KOPT-K1 (cell line): ENCODE results near the gene ARF1.

Experiments used
- H3K27ac ChIP-seq: fragments of 200-600 bp; sonication (generic); 2 replicates; pipeline ENCODE4 v1.5.1; 2016; ENCODE audit warnings: antibody characterized with exemption, mild to moderate bottlenecking, low read depth, low read length; ENCODE audit not compliant: poor library complexity, severe bottlenecking
- H3K36me3 ChIP-seq: fragments of 200-600 bp; sonication (generic); 2 replicates; pipeline ENCODE4 v1.5.1; 2017; ENCODE audit warnings: antibody characterized with exemption, mild to moderate bottlenecking, low read length, moderate library complexity; ENCODE audit not compliant: insufficient read depth
- H3K9me3 ChIP-seq: fragments of 200-600 bp; sonication (generic); 2 replicates; pipeline ENCODE4 v1.5.1; 2017; ENCODE audit warnings: antibody characterized with exemption, low read length, mild to moderate bottlenecking; ENCODE audit not compliant: insufficient read depth, poor library complexity, severe bottlenecking

The ARF1 gene

DNA sequence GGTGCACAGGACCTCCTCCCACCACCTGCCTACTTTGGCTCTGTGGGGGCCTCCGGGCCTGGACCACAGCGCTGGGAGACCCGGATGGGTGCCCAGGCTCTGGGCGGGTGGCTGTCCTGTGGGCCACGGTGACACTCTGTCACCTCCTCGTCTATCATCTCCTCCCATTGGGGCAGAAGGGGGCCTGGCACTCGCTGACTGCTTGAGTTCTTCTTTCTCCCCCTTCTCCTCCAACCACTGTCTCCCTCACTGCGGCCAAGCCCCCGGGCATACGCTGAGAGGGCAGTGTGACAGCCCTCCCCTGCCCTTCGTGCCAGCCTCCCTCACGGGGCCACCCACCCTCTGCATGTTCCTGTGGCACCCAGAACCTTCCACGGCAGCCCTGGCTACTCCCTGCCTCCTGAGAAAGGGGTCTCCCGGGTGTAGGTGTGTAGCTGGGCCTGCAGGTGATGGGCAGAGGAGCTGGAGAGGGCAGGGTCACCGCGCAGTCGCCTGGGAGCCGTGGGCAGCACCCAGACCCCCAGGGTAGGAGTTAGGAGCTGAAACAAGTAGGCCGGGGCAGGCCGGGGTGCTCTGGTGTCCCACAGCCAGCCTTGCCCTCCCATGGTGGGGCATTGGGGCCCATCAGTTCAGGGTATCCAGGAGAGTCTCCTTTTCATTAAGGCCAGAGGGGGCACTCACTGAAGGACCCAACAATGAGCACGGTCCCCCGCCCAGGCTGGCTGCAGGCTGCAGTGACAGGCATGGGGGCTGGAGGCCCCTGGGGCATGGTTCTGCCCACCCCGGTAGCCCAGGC is 9.2 kb upstream of the ARF1 start:
- H3K36me3 ChIP-seq = no peaks in the 10 kb centered on the region; the same call in 1 of the 2 replicates
- no peaks in the 10 kb centered on the region for H3K9me3 ChIP-seq
- no peak overlapping the region for H3K27ac ChIP-seq

DNA sequence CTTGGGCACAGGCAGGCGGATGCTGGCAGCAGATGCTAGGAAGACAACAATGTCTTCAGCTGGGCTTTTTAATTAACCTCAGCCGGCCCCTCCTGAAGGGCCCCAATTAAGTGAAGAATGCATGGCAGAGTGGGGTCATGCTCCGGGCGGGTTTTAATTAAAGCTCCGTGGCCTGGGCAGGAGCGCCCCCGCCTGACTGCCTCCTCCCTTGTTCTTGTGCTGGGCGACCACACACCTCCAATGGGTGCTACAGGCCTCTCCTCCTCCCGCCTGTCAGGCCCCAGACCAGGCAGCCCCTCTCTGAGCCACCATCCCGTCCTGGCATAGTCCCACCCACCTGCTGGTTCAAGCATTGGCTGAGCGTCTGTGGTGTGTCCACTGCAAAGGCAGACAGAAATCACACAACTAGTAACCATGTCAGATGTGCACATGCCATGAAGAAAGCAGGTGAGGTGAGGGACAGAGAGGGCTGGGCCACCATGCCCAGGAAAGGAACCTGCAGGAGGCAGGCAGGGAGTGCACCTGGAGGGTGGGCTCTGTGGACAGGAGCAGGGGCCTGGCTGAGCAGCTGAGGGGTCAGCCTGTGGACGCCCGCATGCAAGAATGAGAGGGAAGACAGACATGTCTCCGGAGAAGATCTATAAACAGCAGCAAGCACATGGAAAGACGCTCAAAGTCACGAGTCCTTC is 8.5 kb upstream of the ARF1 start:
- Histone ChIP-seq H3K9me3 (no peaks in the 10 kb centered on the region), H3K36me3 (peaks cover 2% of the 10 kb centered on the region; the same call in 1 of the 2 replicates), H3K27ac (no peak overlapping the region)

DNA sequence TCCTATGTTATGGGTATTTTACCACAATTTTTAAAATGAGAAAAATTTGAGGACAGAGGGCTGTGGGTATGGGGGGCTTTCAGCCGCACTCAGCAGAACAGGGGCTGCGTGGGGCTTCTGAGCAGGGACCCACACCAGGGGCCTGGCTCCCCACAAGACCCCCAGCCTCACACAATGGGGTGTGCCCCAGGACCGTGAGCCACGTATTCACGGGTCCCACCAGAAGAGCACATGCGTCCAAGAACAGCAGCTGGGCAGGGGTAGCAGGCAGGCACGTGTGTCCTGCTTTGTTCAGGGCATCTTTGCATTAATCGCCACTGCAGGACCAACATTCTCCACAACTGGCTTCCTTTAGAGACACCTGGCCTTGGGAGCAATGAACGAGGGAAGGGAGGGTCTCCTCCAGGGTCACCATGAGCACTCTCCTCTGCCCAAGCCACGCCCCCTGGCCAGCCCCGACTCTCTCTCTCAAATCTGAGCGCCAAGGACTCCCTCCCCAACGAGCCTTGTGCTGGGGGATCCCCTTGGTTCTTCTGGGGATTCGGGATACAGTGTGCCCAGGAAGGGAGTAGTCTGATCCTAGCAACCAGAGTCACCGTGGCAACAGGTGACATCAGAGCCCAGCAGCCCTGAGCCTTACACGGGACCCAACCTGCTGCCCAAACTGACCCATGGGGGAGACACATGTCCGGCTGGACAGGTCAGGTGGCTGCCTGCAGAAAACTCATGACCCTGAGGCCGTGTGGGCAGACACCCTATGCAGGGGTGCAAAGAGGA is 7.4 kb upstream of the ARF1 start:
- Histone ChIP-seq H3K27ac (no peak overlapping the region), H3K36me3 (peaks cover 10% of the 10 kb centered on the region; the same call in 1 of the 2 replicates), H3K9me3 (no peaks in the 10 kb centered on the region)

DNA sequence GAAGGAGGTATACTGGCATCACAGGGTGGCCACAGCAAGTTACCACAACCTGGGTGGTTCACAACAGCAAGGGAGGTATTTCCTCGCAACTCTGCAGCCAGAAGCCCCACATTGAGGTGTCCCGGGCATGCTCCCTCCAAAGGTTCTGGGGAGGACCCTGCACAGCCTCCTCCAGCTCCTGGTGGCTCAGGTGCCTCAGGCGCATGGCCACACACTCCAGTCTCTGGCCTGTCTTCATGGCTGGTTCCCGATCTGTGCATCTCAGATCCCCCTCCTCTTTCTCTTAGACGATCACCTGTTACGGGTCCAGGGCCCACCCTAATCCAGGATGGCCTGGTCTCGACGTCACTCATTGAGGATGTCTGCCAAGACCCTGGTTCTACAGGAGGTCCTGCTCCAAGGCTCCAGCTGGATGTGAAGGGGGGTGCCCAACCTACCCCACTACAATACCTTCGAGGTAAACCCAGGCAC is 6.7 kb upstream of the ARF1 start:
- Histone ChIP-seq H3K36me3 (peaks cover 10% of the 10 kb centered on the region; the same call in 1 of the 2 replicates), H3K9me3 (no peaks in the 10 kb centered on the region), H3K27ac (no peak overlapping the region)

DNA sequence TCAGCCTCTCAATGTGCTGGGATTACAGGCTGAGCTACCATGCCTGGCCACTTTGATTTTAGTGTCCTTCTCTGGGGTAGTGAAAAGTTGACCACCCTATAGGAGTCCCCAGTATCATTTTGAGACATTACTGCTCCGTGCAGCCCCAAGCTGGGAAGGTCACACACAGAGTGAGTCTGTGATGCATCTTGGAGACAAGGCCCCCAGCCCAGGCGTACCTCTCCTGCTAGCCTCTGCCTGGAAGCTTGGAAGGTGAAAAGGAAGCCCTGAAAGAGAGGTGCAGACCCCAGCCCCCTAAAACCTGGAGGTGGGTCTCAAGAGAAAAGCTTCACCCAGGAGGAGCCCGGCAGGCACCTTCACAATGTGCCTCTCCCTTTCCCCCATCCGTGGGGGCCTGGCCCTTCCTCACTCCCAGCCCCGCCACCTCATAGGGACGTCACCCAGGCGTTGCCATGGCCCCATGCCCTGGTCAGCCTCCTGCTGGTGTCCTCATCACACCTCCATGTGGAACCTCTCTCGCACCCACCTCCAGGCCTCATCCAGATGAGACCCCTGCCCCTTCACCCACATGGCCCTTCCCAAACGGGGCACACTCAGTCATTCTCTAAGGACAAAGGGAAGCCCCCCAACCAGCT is 5.6 kb upstream of the ARF1 start:
- Histone ChIP-seq H3K9me3 (no peaks in the 10 kb centered on the region), H3K36me3 (peaks cover 10% of the 10 kb centered on the region; the same call in 1 of the 2 replicates), H3K27ac (no peak overlapping the region)

DNA sequence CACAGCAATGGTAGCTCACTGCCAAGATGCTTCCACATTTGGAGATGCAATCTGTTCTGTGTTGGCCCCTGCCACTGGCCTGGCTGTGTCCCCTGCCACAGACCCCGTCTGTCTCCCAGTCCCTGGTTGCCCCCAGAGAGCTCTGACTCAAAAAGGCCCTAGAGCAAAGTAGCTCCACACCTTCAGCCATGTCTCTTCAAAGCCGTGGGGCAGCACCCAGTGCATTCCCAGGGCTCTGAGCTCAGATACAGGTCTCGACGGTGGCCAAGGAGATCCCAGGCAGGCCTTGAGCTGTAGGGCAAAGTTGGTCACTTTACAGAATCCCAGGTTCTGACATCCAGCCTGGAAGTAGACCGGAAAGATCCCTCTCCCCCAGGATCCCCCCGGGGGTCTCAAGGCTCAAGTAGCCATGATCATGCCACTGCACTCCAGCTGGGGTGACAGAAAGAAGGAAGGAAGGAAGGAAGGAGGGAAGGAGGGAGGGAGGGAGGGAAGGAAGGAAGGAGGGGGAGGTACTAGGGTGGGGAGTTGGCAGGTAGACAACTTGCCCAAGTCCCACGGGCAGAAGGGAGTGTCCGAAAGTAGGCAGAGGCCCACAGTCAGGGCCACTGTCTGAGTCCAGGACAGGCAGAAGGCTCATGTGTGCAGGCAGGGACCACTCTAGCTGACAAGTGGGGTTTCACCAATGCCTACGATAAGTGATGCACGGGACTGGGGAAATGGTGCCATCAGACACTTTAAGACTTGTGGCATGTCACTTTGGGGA is 4.8 kb upstream of the ARF1 start:
- Histone ChIP-seq H3K27ac (no peak overlapping the region), H3K9me3 (no peaks in the 10 kb centered on the region), H3K36me3 (peaks cover 10% of the 10 kb centered on the region; the same call in 1 of the 2 replicates)

DNA sequence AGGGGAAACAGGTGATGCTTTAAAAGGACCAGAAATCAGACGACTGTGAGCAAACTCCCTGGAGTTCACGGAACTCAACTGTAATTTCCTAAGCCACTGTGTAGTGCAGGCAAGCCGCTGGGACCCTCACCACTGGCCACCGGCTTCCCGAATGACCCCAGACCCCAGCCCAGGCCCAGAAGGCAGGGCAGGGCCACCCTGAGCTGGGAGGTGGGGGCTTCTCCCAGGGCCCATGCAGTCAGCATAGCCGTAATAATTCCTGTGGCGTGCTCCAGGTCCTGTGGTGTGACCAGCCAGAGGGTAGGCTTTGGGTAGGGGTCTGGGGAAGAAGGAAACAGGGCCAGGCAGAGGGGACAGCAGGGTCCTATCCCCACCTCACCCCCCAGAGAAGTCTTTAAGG is 3.5 kb upstream of the ARF1 start:
- no peaks in the 10 kb centered on the region for H3K9me3 ChIP-seq
- peaks cover 10% of the 10 kb centered on the region; the same call in 1 of the 2 replicates for H3K36me3 ChIP-seq
- H3K27ac ChIP-seq = no peak overlapping the region

DNA sequence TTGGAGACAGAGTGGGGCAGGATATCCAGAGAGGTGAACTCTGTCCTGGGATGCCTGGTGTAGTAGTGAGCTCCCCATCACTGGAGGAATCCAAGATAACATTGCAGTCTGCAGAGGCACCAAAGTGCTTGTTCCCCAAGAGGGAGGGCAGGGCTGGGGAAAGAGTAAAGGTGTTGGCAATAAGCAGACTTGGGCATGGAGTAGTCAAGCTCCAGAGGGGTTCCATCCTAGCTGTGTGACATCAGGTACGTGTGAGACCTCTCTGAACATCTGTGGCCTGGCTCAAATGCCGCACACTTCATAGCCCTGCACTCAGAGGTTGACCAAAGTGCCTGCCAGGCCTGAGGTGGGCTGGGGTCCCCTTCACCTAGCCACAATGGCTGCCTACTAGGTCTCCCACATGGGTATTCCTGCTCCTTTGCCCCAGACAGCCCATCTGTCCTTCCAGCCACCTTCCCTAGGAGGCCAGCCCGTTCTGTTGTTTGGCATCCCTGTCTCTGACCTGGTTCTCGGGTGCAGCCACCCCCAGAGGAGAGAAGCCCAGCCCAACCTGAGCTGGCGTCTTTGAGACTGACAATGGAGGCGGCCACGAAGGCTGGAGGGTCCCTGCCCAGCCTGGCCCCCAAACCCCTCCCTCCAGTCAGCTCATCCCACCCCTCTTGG is 2.8 kb upstream of the ARF1 start:
- peaks cover 16% of the 10 kb centered on the region; the same call in 1 of the 2 replicates for H3K36me3 ChIP-seq
- no peak overlapping the region for H3K27ac ChIP-seq
- H3K9me3 ChIP-seq = no peaks in the 10 kb centered on the region

DNA sequence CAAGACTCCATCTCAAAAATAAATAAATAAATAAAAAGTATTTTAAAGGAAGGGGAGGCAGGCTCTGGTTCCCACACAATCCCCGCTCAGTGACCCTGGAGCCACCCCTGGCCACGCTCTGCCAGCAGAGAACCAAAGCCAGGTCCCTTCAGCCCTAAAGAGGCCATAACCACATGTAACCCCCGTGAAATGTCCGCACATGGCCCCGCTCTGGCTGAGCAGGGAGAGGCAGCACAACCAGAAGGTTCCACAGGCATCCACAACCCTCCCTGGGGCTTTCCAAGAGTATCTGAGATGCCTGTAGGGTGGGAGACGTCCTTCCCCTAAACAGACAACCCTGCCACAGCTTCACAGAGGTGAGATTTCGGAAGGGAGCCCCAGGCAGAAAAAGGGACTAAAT is 1.4 kb upstream of the ARF1 start:
- Histone ChIP-seq H3K9me3 (no peaks in the 10 kb centered on the region), H3K27ac (peak overlapping the region; percentile 97), H3K36me3 (peaks cover 28% of the 10 kb centered on the region; the same call in 1 of the 2 replicates)

DNA sequence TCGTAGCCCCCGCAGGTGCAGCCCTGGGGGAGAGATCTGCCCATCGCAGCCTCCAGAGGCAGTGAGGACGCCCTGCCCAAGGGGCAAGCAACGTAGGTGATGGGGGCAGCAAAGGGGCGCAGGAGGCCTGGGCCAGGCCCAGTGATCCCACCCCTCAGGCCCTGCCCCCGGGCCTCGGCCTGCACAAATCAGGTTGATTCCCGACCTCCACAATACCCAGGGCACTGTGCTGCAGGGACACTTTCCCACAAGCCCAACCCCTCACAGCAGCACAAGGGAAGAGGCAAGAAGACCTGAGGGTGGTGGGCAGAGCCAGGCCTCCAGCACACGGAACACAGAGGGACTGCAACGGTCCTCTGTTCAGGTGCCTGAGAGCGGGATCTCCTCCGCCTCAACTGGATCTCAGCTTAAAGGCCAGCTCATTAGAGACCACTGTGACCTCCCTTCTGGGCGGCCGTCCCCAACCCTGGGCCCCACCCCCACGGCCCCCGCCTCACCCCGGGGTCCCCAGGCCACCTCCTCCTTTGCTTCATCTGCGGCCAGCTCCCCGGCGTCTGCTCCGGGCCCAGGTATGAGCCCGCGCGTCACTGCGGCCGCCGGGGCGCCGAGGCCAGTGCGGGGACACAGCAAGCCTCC is 812 bp upstream of the ARF1 start:
- Histone ChIP-seq H3K27ac (peak overlapping the region; percentile 97), H3K9me3 (no peaks in the 10 kb centered on the region), H3K36me3 (peaks cover 29% of the 10 kb centered on the region; the same call in 1 of the 2 replicates)

DNA sequence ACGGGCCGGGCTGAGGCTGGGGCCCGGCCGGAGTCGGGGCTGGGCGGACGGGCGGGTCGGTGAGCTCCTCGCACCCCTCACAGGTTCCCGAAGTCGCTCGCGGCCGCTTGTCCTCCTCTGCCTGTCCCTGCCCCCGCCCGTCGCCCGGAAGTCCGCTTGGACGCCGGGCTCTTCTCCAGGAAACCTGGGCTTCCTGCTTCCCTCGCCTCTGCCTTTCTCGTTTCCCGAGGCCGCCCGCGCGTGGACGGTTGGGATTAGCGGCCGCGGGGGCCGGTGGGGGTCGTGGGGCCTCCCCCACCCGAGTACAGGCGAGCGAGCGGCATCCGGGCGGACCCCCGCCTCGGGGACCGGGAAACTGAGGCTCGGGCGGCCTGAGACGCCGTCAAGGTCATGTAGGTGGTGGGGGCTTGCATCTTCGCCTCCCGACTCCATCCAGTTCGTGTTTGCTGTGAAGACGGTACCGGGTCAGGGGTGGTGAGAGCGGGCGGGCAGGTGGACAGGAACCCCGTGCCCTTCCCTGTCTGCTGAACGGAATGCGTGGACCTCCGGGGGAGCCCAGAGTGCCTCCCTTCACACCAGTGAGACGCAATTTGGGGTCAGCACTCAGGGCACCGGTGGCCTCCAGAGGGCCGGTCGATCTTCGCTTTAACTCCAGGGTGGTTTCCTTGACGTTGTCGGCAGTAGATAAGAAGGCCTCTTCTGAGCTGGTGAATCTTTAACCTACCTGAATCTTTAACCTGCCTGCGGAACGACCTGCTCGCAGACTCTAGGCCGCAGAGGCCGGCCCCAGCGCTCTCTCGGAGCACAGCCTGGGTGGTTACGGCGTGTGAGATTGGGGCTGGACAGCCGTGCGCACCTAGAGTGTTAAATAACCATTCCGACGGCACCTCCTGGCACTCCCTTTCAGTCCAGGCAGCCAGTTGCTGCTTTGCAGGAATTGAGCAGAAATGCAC is 686 bp downstream of the ARF1 start:
- no peaks in the 10 kb centered on the region for H3K9me3 ChIP-seq
- peak overlapping the region; percentile 97 for H3K27ac ChIP-seq
- peaks cover 41% of the 10 kb centered on the region; the same call in 1 of the 2 replicates for H3K36me3 ChIP-seq

DNA sequence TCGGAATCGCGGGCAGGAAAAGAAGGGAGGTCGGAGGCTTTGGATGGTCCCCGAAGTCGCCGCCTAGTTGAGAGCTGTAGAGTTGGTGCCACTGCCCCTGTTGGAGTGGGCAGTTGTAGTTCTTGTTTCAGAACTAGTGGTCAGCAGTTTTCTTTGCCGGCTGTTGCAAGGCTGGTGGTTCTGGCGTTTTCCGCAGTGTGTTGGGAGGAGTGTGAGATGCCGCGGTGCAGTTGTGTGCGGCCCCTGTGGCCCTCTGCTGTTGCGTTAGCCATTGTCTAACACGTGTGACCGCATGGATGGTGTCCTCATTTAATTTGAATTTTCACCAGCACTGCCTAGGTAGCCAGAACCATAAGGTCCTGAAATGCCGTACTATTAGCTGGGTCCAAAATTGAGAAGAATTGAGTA is 1.4 kb downstream of the ARF1 start:
- peak overlapping the region; percentile 97 for H3K27ac ChIP-seq
- no peaks in the 10 kb centered on the region for H3K9me3 ChIP-seq
- peaks cover 48% of the 10 kb centered on the region for H3K36me3 ChIP-seq
